LNCAP (cell line): ENCODE measurements around the gene RMP24.
A peak's percentile ranks its signal among the peaks of the same experiment; 100 is the strongest.

ENCODE experiments used
- TF ChIP-seq, protein P1 (sequence below): fragments of 450-650 bp; IDR thresholded peaks from 2 replicates; pipeline ENCODE4 v1.5.1; 2017; ENCODE audit warnings: mild to moderate bottlenecking

The RMP24 gene

DNA sequence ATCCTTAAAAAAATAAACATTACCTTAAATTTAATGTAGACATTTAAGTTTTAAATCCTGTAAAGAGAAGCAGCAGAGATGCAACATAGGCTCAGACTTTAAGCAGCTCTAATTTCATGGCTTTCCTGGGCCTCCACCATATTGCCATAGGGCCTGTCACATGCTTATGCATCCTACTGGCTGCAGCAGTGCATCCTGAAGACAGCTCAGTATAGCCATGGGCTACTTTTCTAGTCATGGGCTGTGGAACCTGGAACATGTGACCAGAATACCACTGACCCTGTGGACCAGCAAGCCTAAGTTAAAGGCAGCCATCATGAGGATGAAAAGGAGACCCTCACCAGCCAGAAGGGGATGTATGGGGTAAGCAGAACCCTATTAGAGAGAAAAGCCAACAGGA is 10.7 kb downstream of the RMP24 start:
- TF ChIP-seq, protein P1, sequence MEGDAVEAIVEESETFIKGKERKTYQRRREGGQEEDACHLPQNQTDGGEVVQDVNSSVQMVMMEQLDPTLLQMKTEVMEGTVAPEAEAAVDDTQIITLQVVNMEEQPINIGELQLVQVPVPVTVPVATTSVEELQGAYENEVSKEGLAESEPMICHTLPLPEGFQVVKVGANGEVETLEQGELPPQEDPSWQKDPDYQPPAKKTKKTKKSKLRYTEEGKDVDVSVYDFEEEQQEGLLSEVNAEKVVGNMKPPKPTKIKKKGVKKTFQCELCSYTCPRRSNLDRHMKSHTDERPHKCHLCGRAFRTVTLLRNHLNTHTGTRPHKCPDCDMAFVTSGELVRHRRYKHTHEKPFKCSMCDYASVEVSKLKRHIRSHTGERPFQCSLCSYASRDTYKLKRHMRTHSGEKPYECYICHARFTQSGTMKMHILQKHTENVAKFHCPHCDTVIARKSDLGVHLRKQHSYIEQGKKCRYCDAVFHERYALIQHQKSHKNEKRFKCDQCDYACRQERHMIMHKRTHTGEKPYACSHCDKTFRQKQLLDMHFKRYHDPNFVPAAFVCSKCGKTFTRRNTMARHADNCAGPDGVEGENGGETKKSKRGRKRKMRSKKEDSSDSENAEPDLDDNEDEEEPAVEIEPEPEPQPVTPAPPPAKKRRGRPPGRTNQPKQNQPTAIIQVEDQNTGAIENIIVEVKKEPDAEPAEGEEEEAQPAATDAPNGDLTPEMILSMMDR = no peak

DNA sequence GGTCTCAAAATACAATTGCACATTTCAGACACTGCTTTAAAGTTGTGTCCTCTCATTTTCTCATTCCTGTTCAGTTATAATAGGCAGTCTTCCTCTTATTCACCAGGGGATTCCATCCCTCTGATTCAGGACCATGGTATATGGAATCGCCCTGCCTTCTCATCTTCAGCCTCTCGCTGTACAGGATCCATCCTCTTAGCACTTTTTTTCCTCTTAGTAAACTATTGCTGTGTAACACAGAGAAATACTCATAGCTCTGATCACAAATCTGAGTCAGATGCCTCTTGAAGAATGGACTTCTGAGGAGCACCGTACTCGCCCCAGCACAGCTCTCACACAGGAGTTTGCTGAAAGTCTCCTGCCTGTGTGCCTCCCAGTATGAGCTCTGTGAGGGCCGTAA is 11.3 kb downstream of the RMP24 start:
- TF ChIP-seq, protein P1 = no peak

DNA sequence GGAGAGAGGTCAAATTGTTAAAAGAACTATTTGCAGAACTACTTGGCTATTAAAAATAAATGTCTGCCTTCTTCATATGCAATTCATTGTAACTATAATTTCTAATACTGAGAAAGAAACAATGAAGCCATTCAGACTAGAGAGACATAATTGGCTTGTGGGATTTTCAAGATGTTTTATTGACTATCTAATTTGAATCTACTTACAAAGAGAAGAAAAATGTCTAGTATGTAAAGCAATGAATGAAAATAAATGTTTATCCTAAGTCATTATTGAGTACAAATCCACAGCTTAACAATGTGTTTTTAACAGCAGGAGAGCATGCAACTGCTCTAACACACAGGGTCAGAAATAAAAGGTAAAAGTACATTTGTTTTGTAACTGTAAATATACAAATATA is 19.2 kb downstream of the RMP24 start:
- TF ChIP-seq, protein P1 = no peak

DNA sequence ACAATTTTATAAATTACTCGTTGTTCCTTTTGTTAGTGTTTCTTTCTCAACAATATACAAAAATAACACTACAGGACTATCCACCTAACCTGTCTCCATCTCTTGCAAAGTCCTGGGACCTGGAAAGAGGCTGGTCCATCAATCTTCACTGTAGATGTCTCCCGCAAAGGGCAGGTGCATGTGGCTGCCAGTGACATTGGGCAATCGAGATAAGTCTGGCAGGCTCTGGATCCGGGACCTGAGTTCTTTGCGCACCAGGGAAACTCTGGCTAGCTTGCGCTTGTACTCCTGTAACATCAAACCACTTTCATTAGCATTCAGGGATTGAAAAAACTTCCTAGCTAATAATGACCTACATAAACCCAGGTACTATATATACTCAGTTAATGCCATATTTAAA is 20.5 kb downstream of the RMP24 start:
- TF ChIP-seq, protein P1 = no peak

DNA sequence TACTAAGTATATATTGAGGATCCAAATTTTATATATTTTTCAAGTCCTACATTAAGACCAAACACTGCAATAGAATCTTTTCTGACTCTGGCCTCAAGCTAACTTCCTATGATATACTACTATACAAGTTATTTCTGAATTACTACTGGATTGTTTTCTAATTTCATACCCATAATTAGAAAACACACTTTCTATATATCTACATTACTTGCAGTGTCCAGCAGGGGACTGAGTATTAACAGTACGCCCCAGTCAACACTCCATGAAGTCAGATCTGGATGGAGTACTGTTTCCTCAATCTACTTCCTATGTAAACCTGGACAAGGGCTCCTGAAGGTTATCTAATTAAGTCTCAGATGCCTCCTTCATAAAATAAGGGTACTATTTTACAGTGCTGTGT is 26.5 kb downstream of the RMP24 start:
- TF ChIP-seq, protein P1 = peak; percentile 47

DNA sequence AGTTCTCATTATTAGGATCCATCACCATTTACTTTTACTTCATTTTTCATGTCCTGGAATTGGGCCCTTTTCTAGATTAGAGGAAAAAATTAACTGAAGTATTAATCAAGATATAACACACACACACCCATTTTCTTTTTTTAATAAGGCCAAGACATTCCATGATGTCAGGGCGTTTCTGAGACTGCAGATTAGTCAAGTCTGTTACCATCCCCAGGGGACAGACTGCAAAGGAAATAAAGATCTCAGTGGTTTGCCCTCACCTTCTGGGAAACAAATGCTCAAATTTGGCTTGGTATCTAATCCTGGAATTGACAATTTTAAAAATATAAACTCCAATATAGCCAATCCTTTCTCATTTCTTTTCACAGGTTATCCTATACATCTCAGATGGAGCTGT is 27.4 kb downstream of the RMP24 start:
- TF ChIP-seq, protein P1 = no peak

DNA sequence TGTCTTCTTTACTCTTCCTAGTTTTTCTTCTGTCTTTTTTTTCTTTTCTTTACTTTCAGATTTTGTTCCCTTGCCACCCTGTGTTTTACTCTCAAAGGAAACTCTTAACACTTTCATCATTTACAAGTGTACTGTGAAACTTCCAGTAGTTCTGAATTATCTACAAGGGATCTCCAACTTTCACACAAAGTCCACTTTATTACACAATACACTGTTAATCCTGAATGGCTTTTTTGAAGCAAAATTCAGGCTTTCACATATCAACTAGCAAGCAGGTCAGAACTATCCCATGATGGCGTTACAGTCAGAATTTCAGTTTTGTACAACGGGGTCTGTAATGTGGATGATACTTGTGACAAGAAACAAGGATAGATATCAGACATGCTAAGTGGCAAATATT is 34.5 kb downstream of the RMP24 start:
- TF ChIP-seq, protein P1 = no peak

DNA sequence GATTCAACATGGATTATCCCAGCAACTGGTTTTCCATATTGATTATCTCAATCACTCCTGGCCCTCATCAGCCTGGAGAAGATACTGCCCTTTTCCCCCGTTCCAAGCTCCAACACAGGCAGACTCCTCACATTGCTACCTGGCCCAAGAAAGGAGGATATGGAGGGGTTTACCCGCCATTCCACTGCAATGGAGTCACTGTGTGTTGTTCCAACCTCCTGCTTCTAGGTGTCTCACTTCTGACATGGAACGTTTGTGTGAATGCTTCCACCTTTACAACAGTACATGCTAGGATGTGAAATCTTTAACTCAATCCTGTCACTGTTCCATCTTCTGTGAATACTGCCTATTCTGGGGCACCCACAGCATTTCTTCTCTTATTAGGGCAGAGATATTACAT is 36.7 kb downstream of the RMP24 start:
- TF ChIP-seq, protein P1 = no peak
